ENCODE results near the gene SSMEM1. TPM values are rescaled to one million over a fixed set of nuclear protein-coding genes. Genes with fewer than 3 reads are reported as not detected.

The SSMEM1 gene
- total and polyA plus RNA-seq, 8 donors = 0.18 TPM; not detected in 7

DNA sequence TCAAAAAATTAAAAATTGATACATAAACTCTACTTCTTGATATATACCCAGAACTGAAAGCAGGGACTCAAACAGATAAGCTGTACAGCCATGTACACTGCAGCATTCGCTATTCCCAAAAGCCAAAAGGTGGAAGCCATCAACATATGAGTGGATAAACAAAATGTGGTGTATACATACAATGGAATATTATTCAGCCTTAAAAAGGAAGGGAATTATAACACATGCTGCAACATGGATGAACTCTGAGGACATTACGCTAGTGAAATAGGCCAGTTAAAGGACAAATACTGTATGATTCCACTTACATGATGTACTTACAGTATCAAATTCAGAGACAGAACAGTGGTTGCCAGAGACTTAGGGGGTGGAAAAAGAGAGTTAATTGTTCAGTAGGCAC lies 10.6 kb upstream of the SSMEM1 start:
- no peaks in the 10 kb centered on the region for H3K9me3 ChIP-seq
- no peaks in the 10 kb centered on the region for H3K27me3 ChIP-seq
- intact Hi-C loops (cut with DNase I) = no loop called here
- no peak overlapping the region for H3K27ac ChIP-seq
- TF ChIP-seq, protein P1, sequence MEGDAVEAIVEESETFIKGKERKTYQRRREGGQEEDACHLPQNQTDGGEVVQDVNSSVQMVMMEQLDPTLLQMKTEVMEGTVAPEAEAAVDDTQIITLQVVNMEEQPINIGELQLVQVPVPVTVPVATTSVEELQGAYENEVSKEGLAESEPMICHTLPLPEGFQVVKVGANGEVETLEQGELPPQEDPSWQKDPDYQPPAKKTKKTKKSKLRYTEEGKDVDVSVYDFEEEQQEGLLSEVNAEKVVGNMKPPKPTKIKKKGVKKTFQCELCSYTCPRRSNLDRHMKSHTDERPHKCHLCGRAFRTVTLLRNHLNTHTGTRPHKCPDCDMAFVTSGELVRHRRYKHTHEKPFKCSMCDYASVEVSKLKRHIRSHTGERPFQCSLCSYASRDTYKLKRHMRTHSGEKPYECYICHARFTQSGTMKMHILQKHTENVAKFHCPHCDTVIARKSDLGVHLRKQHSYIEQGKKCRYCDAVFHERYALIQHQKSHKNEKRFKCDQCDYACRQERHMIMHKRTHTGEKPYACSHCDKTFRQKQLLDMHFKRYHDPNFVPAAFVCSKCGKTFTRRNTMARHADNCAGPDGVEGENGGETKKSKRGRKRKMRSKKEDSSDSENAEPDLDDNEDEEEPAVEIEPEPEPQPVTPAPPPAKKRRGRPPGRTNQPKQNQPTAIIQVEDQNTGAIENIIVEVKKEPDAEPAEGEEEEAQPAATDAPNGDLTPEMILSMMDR (IDR thresholded peaks at IDR 0.05) = no peak
- DNase-seq (no peak), ATAC-seq (no peak)
- H3K4me1 ChIP-seq = no peaks in the 10 kb centered on the region
- H3K4me3 ChIP-seq = no peak overlapping the region
- H3K36me3 ChIP-seq = peaks cover 0 to 75% of the 10 kb centered on the region in 2 donors

DNA sequence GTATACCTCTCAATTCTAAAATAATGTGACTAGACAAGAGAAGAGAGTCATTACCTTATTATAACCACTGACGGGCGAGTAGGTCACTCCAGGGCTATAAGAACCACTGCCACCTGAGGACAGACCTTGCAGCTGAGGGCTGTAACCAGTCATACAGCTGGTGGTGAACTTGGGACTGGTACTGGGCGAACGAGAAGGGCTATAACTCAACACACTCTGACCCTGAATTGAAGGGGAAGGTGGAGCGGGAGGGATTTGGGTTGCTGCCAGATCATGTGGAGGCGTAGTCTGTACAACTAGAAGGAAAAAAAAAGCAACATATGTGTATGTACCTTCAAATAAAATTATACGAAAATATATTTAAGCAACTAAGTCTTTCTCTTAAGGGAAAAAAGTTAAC lies 5.9 kb upstream of the SSMEM1 start:
- TF ChIP-seq, protein P1 (IDR thresholded peaks at IDR 0.05) = no peak
- ATAC-seq (no peak), DNase-seq (no peak)
- H3K4me3 ChIP-seq = no peak overlapping the region
- H3K4me1 ChIP-seq = peaks cover 0 to 13% of the 10 kb centered on the region in 2 donors
- no peak overlapping the region for H3K27ac ChIP-seq
- no peaks in the 10 kb centered on the region for H3K9me3 ChIP-seq
- peaks cover 0 to 57% of the 10 kb centered on the region in 2 donors for H3K36me3 ChIP-seq
- no peaks in the 10 kb centered on the region for H3K27me3 ChIP-seq
- intact Hi-C loops (cut with DNase I) = no loop called here

DNA sequence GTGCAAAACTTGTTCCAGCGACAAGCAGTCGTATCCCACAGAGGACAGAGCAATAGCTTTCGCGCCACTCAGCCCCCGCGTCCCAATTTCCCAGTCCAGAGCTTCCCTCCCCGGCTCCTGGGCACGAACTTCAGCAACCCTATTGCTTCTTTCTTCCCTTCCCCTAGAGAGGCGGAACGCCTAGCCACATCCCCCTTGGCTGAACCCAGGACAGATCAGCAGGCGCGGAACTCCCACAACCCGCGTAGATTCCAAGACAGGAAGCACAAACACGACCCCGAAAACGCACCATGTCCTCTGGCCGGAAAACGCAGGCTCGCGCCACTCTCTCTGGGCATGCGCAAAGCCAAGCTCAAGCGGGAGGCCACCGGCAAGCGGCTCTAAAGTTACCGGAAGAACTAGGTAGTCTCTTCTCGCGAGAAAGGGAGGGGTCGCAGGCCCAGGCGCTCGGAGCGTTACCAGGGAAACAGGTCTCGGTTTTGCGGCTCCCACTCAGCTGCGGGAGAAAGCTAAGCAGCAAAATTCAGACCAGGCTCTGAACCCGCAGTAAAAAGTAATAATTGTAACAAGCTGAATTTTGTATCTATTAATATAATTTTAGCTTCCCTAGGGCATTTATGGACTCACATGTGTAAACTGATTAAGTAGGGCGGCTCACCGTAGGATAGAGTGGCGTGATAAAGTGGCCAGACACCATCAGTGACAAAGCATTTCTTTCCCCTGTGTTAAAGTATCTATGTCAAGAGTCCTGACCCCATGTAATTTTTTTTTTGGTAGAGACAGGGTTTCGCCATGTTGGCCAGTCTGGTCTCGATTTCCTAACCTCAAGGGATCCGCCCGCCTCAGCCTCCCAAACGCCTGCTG lies 2.3 kb upstream of the SSMEM1 start, which contains the start of gene TMEM209:
Gene TMEM209, minus strand, starts transcription at position 323 of the 864 bp plus-strand sequence. Its CDS starts 31 bp downstream, at position 292.
- peak; percentile 97 for ATAC-seq

DNA sequence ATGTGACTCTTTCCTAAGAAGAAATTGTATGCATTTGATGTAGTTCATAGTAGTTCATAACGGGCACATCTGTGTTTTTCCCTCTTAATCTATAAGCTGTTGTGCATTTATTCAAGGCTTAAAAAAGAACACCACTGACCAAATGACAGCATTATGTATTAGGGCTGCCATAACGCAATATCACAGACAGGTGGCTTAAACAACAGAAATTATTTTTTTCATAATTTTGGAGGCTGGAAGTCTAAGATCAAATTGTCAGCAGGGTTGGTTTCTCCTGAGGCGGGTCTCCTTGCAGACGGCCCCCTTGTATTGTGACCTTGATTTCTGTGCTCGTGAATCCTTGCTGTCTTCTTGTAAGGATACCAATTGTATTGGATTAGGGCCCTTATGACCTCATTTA lies 627 bp upstream of the SSMEM1 start:
- peaks cover 0 to 17% of the 10 kb centered on the region in 2 donors for H3K4me1 ChIP-seq
- DNase-seq (no peak), ATAC-seq (no peak)
- TF ChIP-seq, protein P1 (IDR thresholded peaks at IDR 0.05) = no peak
- H3K27me3 ChIP-seq = no peaks in the 10 kb centered on the region
- peaks cover 0 to 11% of the 10 kb centered on the region in 2 donors for H3K36me3 ChIP-seq
- intact Hi-C loops (cut with DNase I) = no loop called here
- H3K27ac ChIP-seq = no peak overlapping the region
- no peaks in the 10 kb centered on the region for H3K9me3 ChIP-seq
- no peak overlapping the region for H3K4me3 ChIP-seq

More for the DNA sequence above, 2.3 kb upstream of the SSMEM1 start, which contains the start of gene TMEM209:
- Histone ChIP-seq H3K27me3 (no peaks in the 10 kb centered on the region), H3K27ac (peak within 1 kb of the TSS; percentile 89 to 91), H3K4me3 (peak within 1 kb of the TSS; percentile 63 to 67), H3K4me1 (peaks cover 0 to 17% of the 10 kb centered on the region in 2 donors), H3K36me3 (peaks cover 0 to 28% of the 10 kb centered on the region in 2 donors), H3K9me3 (no peaks in the 10 kb centered on the region)
- TF ChIP-seq, protein P1 (IDR thresholded peaks at IDR 0.05) = peak in 1 of 2 donors; percentile 10
- peak; percentile 96 to 99 (median 97) for DNase-seq
- intact Hi-C loops (cut with DNase I) = no loop called here

DNA sequence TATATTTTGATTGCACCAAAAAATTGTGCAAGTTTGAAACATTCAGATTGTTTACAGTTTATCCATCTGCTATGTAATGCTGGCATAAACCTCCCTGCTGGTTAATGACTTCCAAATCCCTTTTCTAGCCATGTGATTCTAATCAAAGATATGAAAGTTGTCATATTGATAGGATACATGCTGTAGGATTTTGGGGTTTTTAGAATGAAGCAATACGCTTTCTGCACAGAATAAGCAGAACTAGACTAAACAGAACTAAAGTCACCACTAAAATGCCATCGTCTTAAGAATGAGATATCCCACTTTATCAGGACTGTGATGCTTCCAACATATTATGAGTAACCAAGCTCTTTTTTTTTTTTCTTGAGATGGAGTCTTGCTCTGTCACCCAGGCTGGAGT lies 856 bp downstream of the SSMEM1 start:
- Histone ChIP-seq H3K4me1 (peaks cover 0 to 17% of the 10 kb centered on the region in 2 donors), H3K9me3 (no peaks in the 10 kb centered on the region), H3K27me3 (no peaks in the 10 kb centered on the region), H3K4me3 (no peak overlapping the region), H3K36me3 (no peaks in the 10 kb centered on the region), H3K27ac (no peak overlapping the region)
- ATAC-seq (no peak), DNase-seq (peak in 2 of 4 donors; percentile 15 to 63)
- intact Hi-C loops (cut with DNase I) = no loop called here
- TF ChIP-seq, protein P1 (IDR thresholded peaks at IDR 0.05) = no peak

Measured in left lung (tissue), 10 donors.